ENCODE results near the gene ZNF236.

DNA sequence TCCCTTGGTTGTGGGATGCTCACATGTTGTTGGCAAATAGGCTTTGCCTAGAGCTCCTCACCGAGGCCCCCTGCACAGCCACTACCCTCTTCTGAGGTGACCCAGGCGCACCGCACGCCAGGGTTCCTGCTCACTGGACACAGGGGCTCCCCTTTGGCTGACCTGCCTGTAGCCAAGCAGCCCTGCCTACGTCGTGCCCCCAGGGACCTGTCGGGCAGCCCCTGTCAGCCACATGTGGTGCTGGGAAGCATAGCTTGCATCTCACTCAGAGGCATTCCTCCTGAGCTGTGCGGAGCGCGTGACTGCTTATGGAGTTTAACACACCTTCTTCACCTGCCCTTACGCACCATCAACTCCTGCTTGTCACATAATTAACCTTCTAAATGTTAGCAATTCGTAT lies 116.3 kb downstream of the ZNF236 start:
- TF ChIP-seq CTCF (IDR thresholded peaks at IDR 0.05): no peak
- no peak for TF ChIP-seq NPAS2 (CRISPR knock-in tag; IDR thresholded peaks at IDR 0.05; ENCODE audit: borderline replicate concordance)
- TF ChIP-seq RAD21 (conservative IDR thresholded peaks at IDR 0.05 in 1 of 2, IDR thresholded peaks at IDR 0.05 in 1 of 2): no peak
- no peak for TF ChIP-seq REST (IDR thresholded peaks at IDR 0.05)
- no peak for TF ChIP-seq RCOR1 (IDR thresholded peaks at IDR 0.05; ENCODE audit: low read depth, low read length)
- TF ChIP-seq BHLHE40 (IDR thresholded peaks at IDR 0.05; ENCODE audit: low read depth, low read length): no peak
- TF ChIP-seq CBX8 (IDR thresholded peaks at IDR 0.05): no peak
- TF ChIP-seq E2F6 (IDR thresholded peaks at IDR 0.05; ENCODE audit: borderline replicate concordance, low read depth): no peak
- TF ChIP-seq ZNF302 (CRISPR knock-in tag; IDR thresholded peaks at IDR 0.05): no peak
- TF ChIP-seq CHD4 (IDR thresholded peaks at IDR 0.05; ENCODE audit: borderline replicate concordance): no peak

Data from A549 (cell line).